HUES6 (cell line): Measurements from ENCODE around the gene IFT25.

ENCODE experiments used
- H3K27ac ChIP-seq: 2 replicates; pipeline ENCODE4 v1.7.0; 2013; ENCODE audit warnings: low read depth, mild to moderate bottlenecking, low read length, inconsistent platforms
- H3K27me3 ChIP-seq: 2 replicates; pipeline ENCODE4 v1.6.1; 2013; ENCODE audit warnings: low read length; ENCODE audit not compliant: control insufficient read depth, insufficient read depth
- H3K36me3 ChIP-seq: 2 replicates; pipeline ENCODE4 v1.6.1; 2013; ENCODE audit warnings: low read length; ENCODE audit not compliant: control insufficient read depth, insufficient read depth
- H3K4me1 ChIP-seq: 2 replicates; pipeline ENCODE4 v1.6.1; 2013; ENCODE audit warnings: low read length; ENCODE audit not compliant: control insufficient read depth, insufficient read depth
- H3K4me3 ChIP-seq: 2 replicates; pipeline ENCODE4 v1.5.1; 2013; ENCODE audit warnings: low read depth, low read length
- H3K9ac ChIP-seq: one replicate; pipeline ENCODE4 v1.6.1; 2013; ENCODE audit warnings: mild to moderate bottlenecking, low read length
- H3K9me3 ChIP-seq: 2 replicates; pipeline ENCODE4 v1.6.1; 2013; ENCODE audit warnings: low read depth, low read length; ENCODE audit not compliant: control insufficient read depth, insufficient read depth

The IFT25 gene

GRCh38 chr1:53956308-53957168 lies 11.0 kb upstream of the IFT25 start:
- Histone ChIP-seq H3K27me3 (no peaks in the 10 kb centered on the region), H3K9ac (peak overlapping the region; percentile 24), H3K36me3 (peaks cover 51% of the 10 kb centered on the region), H3K27ac (peak overlapping the region; percentile 50; the same call in 1 of the 2 replicates), H3K9me3 (no peaks in the 10 kb centered on the region), H3K4me1 (peaks cover 25% of the 10 kb centered on the region), H3K4me3 (no peak overlapping the region)

DNA sequence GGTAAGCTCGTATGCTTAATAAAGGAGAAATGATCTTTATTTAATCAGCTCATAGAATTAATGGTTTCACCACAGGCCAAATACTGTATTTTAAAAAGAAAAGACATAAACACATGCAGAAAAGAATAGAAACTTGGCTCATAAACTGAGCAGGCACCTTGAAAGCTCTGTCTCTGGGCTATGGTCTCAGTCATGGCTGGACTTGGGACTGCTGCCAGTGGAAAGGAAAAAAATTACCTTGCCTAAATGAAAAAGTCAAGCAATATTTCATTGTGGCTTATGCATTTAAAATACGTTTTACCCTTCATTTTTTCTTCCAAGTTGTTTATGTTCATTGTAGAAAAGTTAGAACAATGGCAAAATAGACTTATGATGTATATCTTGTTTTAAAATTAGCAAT lies 8.6 kb upstream of the IFT25 start:
- peaks cover 36% of the 10 kb centered on the region for H3K4me1 ChIP-seq
- no peak overlapping the region for H3K27ac ChIP-seq
- H3K4me3 ChIP-seq: no peak overlapping the region
- no peak overlapping the region for H3K9ac ChIP-seq
- H3K36me3 ChIP-seq: peaks cover 32% of the 10 kb centered on the region
- H3K9me3 ChIP-seq: no peaks in the 10 kb centered on the region
- no peaks in the 10 kb centered on the region for H3K27me3 ChIP-seq

DNA sequence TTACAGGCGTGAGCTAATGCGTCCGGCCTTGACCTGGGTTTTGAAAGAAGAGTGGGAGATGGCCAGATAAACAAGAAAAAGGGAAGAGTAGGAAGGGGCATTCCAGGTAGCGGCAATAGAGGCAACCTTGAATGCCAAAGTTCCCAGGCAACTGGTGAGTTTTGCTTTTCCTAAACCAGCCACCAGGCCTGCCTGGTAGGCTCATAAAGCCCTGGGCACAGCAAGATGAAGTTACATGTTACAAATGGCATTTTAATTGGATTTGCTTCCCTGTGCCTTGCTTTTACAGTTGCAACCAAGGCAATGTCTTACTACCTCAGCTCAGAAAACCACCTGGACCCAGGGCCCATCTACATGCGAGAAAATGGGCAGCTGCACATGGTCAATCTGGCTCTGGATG lies 6.2 kb upstream of the IFT25 start:
- no peaks in the 10 kb centered on the region for H3K9me3 ChIP-seq
- no peak overlapping the region for H3K4me3 ChIP-seq
- no peaks in the 10 kb centered on the region for H3K27me3 ChIP-seq
- H3K27ac ChIP-seq: no peak overlapping the region
- peaks cover 26% of the 10 kb centered on the region for H3K4me1 ChIP-seq
- H3K36me3 ChIP-seq: peaks cover 28% of the 10 kb centered on the region
- H3K9ac ChIP-seq: no peak overlapping the region

DNA sequence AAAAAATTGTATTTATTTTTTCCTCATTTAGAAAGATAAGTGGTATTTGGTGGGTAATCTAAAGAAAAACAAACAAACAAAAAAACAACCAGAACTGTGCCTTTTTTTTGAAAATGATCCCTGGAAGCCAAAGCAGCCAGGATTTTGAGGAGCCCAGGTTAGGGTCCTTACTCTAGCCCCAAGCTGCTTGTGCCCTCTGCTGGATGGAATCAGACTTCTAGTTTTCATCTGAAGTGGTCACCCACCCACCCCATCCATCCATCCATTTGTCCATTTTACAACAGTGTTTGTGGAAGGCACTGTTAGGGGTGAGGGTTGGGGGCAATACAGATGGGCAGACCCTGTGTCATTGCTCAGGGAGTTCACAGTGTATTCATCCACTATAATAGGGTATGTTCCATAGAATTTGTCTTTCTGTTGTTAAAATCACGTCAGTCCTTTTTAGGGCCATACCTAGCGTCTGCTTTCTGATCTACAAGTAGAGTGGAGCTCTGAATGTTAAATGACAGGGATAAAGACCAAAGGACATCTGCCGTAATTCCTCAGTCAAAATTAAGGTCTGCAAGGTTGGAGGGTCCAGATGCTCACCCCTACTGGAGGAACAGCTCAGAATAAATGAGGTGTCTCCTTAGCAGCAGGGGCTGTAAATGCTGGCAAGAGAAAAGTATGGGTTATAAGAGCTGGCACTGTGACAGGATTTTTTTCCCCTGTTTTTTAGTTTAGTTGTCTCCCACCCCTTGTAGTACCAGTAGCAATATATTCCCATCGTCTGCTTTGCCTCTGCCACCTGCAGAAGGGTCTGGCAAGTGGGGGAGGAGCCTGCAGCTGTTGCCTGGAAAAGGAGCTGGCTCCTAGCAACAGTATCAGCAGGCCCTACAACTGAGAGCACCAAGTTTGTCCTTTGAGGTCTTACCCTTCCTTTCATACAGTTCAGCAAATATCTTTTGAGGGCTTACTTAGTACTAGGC lies 3.8 kb upstream of the IFT25 start:
- Histone ChIP-seq H3K27me3 (no peaks in the 10 kb centered on the region), H3K9ac (no peak overlapping the region), H3K36me3 (peaks cover 22% of the 10 kb centered on the region), H3K4me3 (no peak overlapping the region), H3K9me3 (no peaks in the 10 kb centered on the region), H3K27ac (no peak overlapping the region), H3K4me1 (peaks cover 26% of the 10 kb centered on the region)

DNA sequence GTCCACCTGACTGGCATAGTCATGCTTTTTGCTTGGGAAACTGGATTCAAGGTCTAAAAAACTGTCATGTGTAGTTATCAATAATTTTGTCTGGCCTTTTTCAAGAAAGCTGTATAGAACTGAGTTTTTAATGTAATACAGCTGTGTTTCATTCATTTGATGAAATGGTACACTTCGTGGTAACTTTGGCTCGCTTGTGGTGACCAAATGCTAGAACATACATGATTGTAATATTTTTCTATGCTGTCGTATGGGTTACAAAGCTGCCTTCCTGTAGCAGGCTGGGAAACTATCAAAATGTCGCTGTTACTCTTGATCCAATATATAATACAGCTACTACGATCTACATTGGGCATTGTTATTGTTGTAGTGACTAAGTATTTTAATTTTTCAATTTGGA lies 2.8 kb upstream of the IFT25 start:
- H3K9ac ChIP-seq: no peak overlapping the region
- no peak overlapping the region for H3K27ac ChIP-seq
- no peaks in the 10 kb centered on the region for H3K9me3 ChIP-seq
- no peaks in the 10 kb centered on the region for H3K27me3 ChIP-seq
- no peak overlapping the region for H3K4me3 ChIP-seq
- peaks cover 17% of the 10 kb centered on the region for H3K36me3 ChIP-seq
- peaks cover 29% of the 10 kb centered on the region for H3K4me1 ChIP-seq

- H3K27me3 ChIP-seq: no peaks in the 10 kb centered on the region
- peak overlapping the region; percentile 1 for H3K9ac ChIP-seq
- H3K4me1 ChIP-seq: peaks cover 38% of the 10 kb centered on the region
- H3K9me3 ChIP-seq: no peaks in the 10 kb centered on the region
- H3K4me3 ChIP-seq: peak overlapping the region; percentile 92
- H3K36me3 ChIP-seq: peaks cover 7% of the 10 kb centered on the region
- H3K27ac ChIP-seq: no peak overlapping the region
These were observed 1.8 kb upstream of the IFT25 start for GRCh38 chr1:53947172-53947907.

DNA sequence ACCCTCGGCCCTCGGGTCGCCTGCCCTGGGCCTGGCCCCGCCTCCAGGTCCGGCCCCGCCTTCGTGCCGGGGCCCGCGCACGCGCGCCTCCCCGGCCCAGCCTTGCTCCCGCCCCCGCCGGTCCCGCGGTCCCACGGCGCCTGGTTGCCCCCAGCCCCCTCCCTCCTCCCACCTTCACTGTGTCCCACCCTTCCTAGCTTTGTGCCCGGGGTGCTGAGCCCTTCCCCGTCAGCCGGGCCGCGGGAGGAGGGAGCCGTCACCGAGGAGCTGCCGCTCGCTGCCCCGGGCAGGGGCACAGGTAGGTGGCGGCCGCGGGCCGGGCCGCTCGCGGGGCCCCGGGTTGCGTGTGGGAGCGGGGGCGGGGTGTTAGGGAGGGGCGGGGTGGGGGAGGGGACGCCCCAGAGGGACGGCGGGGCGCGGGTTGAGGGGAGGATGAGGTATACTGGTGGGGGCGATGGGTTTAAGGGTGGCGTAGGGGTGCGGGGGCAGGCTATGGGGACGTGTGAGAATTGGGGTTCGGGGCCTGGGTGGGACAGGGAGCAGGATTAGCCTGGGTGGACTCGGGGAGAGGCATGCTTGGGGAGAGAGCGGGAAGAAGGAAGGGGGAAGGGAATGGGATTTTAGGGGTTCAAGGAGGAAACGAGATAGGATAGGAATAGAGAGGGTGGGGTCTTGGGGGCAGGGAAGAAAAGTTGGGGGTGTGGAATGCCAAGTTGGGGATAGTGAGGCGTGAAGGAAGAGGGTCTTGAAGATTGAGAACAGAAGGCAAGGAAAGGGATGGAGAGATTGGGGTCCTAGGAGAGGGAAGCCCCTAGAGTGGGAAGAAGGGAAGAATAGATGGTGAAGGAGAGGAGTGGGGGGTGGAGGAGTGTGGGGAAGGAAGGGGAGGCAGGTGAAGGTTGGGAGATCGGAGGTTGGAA lies 1.0 kb upstream of the IFT25 start, which contains the start of gene LRRC42:
LRRC42 (plus strand) TSS at position 99 of the 920 bp plus-strand sequence. CDS start 5,650 bp downstream, outside the sequence.
- peak within 1 kb of the TSS; percentile 75 for H3K9ac ChIP-seq
- peak within 1 kb of the TSS; percentile 39 for H3K27ac ChIP-seq
- no peaks in the 10 kb centered on the region; the same call in 1 of the 2 replicates for H3K36me3 ChIP-seq
- peak within 1 kb of the TSS; percentile 99 for H3K4me3 ChIP-seq
- H3K9me3 ChIP-seq: no peaks in the 10 kb centered on the region
- H3K27me3 ChIP-seq: no peaks in the 10 kb centered on the region
- peaks cover 37% of the 10 kb centered on the region for H3K4me1 ChIP-seq

GRCh38 chr1:53945183-53945432 lies 391 bp downstream of the IFT25 start:
- Histone ChIP-seq H3K4me3 (peak overlapping the region; percentile 99), H3K27ac (no peak overlapping the region; the same call in 1 of the 2 replicates), H3K4me1 (peaks cover 28% of the 10 kb centered on the region), H3K36me3 (no peaks in the 10 kb centered on the region; the same call in 1 of the 2 replicates), H3K27me3 (no peaks in the 10 kb centered on the region), H3K9me3 (no peaks in the 10 kb centered on the region), H3K9ac (peak overlapping the region; percentile 75)

DNA sequence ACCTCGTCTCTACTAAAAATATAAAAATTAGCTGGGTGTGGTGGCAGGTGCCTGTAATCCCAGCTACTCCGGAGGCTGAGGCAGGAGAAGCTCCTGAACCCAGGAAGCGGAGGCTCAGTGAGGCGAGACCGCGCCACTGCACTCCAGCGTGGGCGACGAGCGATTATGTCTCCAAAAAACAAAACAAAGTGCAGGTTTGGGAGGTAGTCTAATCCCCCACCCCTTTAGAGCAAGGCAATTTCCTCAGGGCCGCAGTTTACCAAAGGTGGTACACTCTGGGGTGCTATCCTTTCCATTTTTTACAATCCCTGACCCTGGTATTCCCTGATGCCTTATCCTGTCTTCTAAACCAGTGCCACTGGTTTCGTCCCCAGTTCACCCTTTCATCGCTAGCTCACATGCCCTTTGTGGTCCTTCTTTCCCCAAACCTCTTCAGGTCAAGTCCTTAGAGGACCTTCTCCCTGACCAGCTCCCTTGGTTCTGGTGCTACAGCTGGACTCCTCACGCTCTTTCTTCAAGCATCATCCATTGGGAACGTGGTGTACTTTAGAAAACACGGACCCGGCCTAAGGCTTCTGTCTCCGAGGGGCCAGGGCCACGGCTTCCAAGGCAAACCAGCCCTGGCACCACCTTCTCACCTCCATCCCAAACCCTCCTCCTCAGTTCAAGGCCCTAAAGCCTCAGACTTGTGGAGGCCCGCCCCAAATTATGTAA lies 873 bp downstream of the IFT25 start:
- Histone ChIP-seq H3K27ac (no peak overlapping the region; the same call in 1 of the 2 replicates), H3K4me1 (peaks cover 26% of the 10 kb centered on the region), H3K4me3 (peak overlapping the region; percentile 99), H3K9me3 (no peaks in the 10 kb centered on the region), H3K9ac (peak overlapping the region; percentile 75), H3K36me3 (no peaks in the 10 kb centered on the region), H3K27me3 (no peaks in the 10 kb centered on the region)
